T-helper 9 cell (primary cell): ENCODE measurements around the gene PAPSS2.

Experiments
- DNase-seq: peaks from one replicate; pipeline ENCODE4 v3.0.0-alpha.2; 2020

Gene PAPSS2

GRCh38 chr10:87672551-87672950 is 12.9 kb downstream of the PAPSS2 start:
- DNase-seq = no peak

GRCh38 chr10:87674943-87675342 is 15.3 kb downstream of the PAPSS2 start:
- no peak for DNase-seq

- DNase-seq = no peak
These were observed 16.0 kb downstream of the PAPSS2 start for GRCh38 chr10:87675396-87676376.

- DNase-seq = no peak
These were observed 17.9 kb downstream of the PAPSS2 start for GRCh38 chr10:87677595-87677994.

GRCh38 chr10:87678302-87678701 is 18.6 kb downstream of the PAPSS2 start:
- DNase-seq = no peak

- no peak for DNase-seq
These were observed 23.7 kb downstream of the PAPSS2 start for GRCh38 chr10:87683356-87683755.

GRCh38 chr10:87684001-87684638 is 24.4 kb downstream of the PAPSS2 start:
- no peak for DNase-seq

- no peak for DNase-seq
These were observed 26.3 kb downstream of the PAPSS2 start for GRCh38 chr10:87685832-87686574.

- no peak for DNase-seq
These were observed 31.9 kb downstream of the PAPSS2 start for GRCh38 chr10:87691506-87692070.

- no peak for DNase-seq
These were observed 33.3 kb downstream of the PAPSS2 start for GRCh38 chr10:87692956-87693484.

GRCh38 chr10:87694011-87694794 is 34.5 kb downstream of the PAPSS2 start:
- no peak for DNase-seq

- no peak for DNase-seq
These were observed 35.4 kb downstream of the PAPSS2 start for GRCh38 chr10:87695074-87695473.

GRCh38 chr10:87696922-87697745 is 37.5 kb downstream of the PAPSS2 start:
- no peak for DNase-seq

- DNase-seq = no peak
These were observed 40.5 kb downstream of the PAPSS2 start for GRCh38 chr10:87700031-87700796.

- DNase-seq = no peak
These were observed 42.7 kb downstream of the PAPSS2 start for GRCh38 chr10:87702260-87702972.

- DNase-seq = no peak
These were observed 43.3 kb downstream of the PAPSS2 start for GRCh38 chr10:87702973-87703294.

GRCh38 chr10:87703771-87704170 is 44.1 kb downstream of the PAPSS2 start:
- DNase-seq = no peak

GRCh38 chr10:87705339-87705738 is 45.7 kb downstream of the PAPSS2 start:
- no peak for DNase-seq

- no peak for DNase-seq
These were observed 47.1 kb downstream of the PAPSS2 start for GRCh38 chr10:87706731-87707130.

- DNase-seq = no peak
These were observed 47.6 kb downstream of the PAPSS2 start for GRCh38 chr10:87707254-87707653.
